Measurements from ENCODE around the gene NT5C1A.

- TF ChIP-seq CTCF (IDR thresholded peaks at IDR 0.05) (no peak), POLR2A (IDR thresholded peaks at IDR 0.05) (no peak), POLR2AphosphoS5 (IDR thresholded peaks at IDR 0.05) (no peak)
Observed at GRCh38 chr1:39655578-39656268, 16.2 kb downstream of the NT5C1A start.
